ENCODE results near the gene SOX1.

Gene SOX1

GRCh38 chr13:112073245-112074138 is 6.5 kb downstream of the SOX1 start:
- DNase-seq = no peak

GRCh38 chr13:112074139-112074865 is 7.4 kb downstream of the SOX1 start:
- DNase-seq = no peak

GRCh38 chr13:112077729-112078128 is 10.8 kb downstream of the SOX1 start:
- DNase-seq = no peak

GRCh38 chr13:112078216-112078615 is 11.3 kb downstream of the SOX1 start:
- DNase-seq = no peak

- no peak for DNase-seq
Measured at GRCh38 chr13:112078879-112079531, 12.1 kb downstream of the SOX1 start.

- no peak for DNase-seq
Measured at GRCh38 chr13:112079696-112080095, 12.7 kb downstream of the SOX1 start.

- DNase-seq = no peak
Measured at GRCh38 chr13:112083971-112084370, 17.0 kb downstream of the SOX1 start.

GRCh38 chr13:112092453-112092852 is 25.5 kb downstream of the SOX1 start:
- no peak for DNase-seq

GRCh38 chr13:112095354-112095753 is 28.4 kb downstream of the SOX1 start:
- DNase-seq = no peak

GRCh38 chr13:112096959-112097358 is 30.0 kb downstream of the SOX1 start:
- DNase-seq = no peak

- DNase-seq = no peak
Measured at GRCh38 chr13:112097770-112098169, 30.8 kb downstream of the SOX1 start.

- DNase-seq = no peak
Measured at GRCh38 chr13:112098699-112099098, 31.8 kb downstream of the SOX1 start.

- DNase-seq = no peak
Measured at GRCh38 chr13:112101360-112101930, 34.5 kb downstream of the SOX1 start.

GRCh38 chr13:112102243-112102642 is 35.3 kb downstream of the SOX1 start:
- no peak for DNase-seq

- DNase-seq = no peak
Measured at GRCh38 chr13:112103260-112103838, 36.4 kb downstream of the SOX1 start.

- no peak for DNase-seq
Measured at GRCh38 chr13:112103961-112104880, 37.3 kb downstream of the SOX1 start.

- DNase-seq = no peak
Measured at GRCh38 chr13:112104881-112105234, 37.9 kb downstream of the SOX1 start.

GRCh38 chr13:112105244-112105681 is 38.3 kb downstream of the SOX1 start:
- DNase-seq = no peak

- no peak for DNase-seq
Measured at GRCh38 chr13:112105892-112106291, 38.9 kb downstream of the SOX1 start.

GRCh38 chr13:112106478-112107141 is 39.7 kb downstream of the SOX1 start:
- no peak for DNase-seq

GRCh38 chr13:112107289-112107688 is 40.3 kb downstream of the SOX1 start:
- no peak for DNase-seq
